ENCODE results near the gene SLC2A10.
A peak's percentile ranks its signal among the peaks of the same experiment; 100 is the strongest.

SLC2A10 gene

GRCh38 chr20:46739431-46740213 is 30.2 kb downstream of the SLC2A10 start:
- no peak for DNase-seq

- DNase-seq = no peak
Observed at GRCh38 chr20:46740214-46740609, 30.8 kb downstream of the SLC2A10 start.

- DNase-seq = no peak
Observed at GRCh38 chr20:46741924-46742668, 32.6 kb downstream of the SLC2A10 start.

GRCh38 chr20:46742669-46743045 is 33.2 kb downstream of the SLC2A10 start:
- no peak for DNase-seq

GRCh38 chr20:46743088-46743487 is 33.6 kb downstream of the SLC2A10 start:
- no peak for DNase-seq

GRCh38 chr20:46746956-46747526 is 37.6 kb downstream of the SLC2A10 start:
- no peak for DNase-seq

GRCh38 chr20:46749147-46749546 is 39.7 kb downstream of the SLC2A10 start:
- no peak for DNase-seq

- DNase-seq = no peak
Observed at GRCh38 chr20:46751856-46752255, 42.4 kb downstream of the SLC2A10 start.

- peak; percentile 65 for DNase-seq
Observed at GRCh38 chr20:46752728-46753127, 43.3 kb downstream of the SLC2A10 start.

GRCh38 chr20:46755483-46756413 is 46.3 kb downstream of the SLC2A10 start:
- no peak for DNase-seq

GRCh38 chr20:46756419-46756818 is 47.0 kb downstream of the SLC2A10 start:
- DNase-seq = no peak

GRCh38 chr20:46757135-46757534 is 47.7 kb downstream of the SLC2A10 start:
- no peak for DNase-seq

- DNase-seq = peak; percentile 63
Observed at GRCh38 chr20:46757754-46758678, 48.6 kb downstream of the SLC2A10 start.

- no peak for DNase-seq
Observed at GRCh38 chr20:46758929-46759669, 49.6 kb downstream of the SLC2A10 start.

GRCh38 chr20:46761566-46761965 is 52.1 kb downstream of the SLC2A10 start:
- no peak for DNase-seq

GRCh38 chr20:46764068-46764467 is 54.6 kb downstream of the SLC2A10 start:
- no peak for DNase-seq

GRCh38 chr20:46765506-46766120 is 56.2 kb downstream of the SLC2A10 start:
- DNase-seq = no peak

GRCh38 chr20:46767127-46767761 is 57.8 kb downstream of the SLC2A10 start:
- peak; percentile 59 for DNase-seq

- DNase-seq = no peak
Observed at GRCh38 chr20:46770330-46771194, 61.1 kb downstream of the SLC2A10 start.
